Gastroesophageal sphincter (tissue), 4 donors: ENCODE measurements around the gene JCHAIN. TPM values are rescaled to one million over a fixed set of nuclear protein-coding genes. Genes with fewer than 3 reads are reported as not detected.
A peak's percentile ranks its signal among the peaks of the same experiment; 100 is the strongest.
"Not testable (repeated sequence)": the region's sequence is repeated elsewhere in the genome, so short reads cannot be mapped to it uniquely, and the experiment has no call there.

Experiments
- ATAC-seq: fragments of 150-250 bp; one replicate; pipeline ENCODE4 v1.9.1; 2016; ENCODE audit warnings: mild to moderate bottlenecking, moderate library complexity
- H3K27ac ChIP-seq, 4 donors: fragments of 200-600 bp; sonication (generic) in 3 of 4; 1 replicate in 3 of 4; 2 replicates in 1 of 4; pipeline ENCODE4 v1.5.1; 2016 to 2019
- H3K27me3 ChIP-seq: fragments of 200-600 bp; sonication (generic); one replicate; pipeline ENCODE4 v1.5.1; 2019
- H3K36me3 ChIP-seq, 2 donors: fragments of 200-600 bp; sonication (generic); one replicate each; pipeline ENCODE4 v1.5.1; 2019; ENCODE audit warnings: control low read depth in 1 of 2
- H3K4me1 ChIP-seq, 3 donors: fragments of 200-600 bp; sonication (generic); 1 replicate in 2 of 3; 2 replicates in 1 of 3; pipeline ENCODE4 v1.5.1; 2016 to 2019; ENCODE audit warnings: control low read depth in 2 of 3
- H3K4me3 ChIP-seq, 2 donors: fragments of 200-600 bp; sonication (generic); one replicate each; pipeline ENCODE4 v1.5.1; 2019; ENCODE audit warnings: mild to moderate bottlenecking in 1 of 2, moderate library complexity in 1 of 2
- H3K9me3 ChIP-seq, 3 donors: fragments of 200-600 bp; sonication (generic); one replicate each; pipeline ENCODE4 v1.5.1; 2017 to 2019; ENCODE audit warnings: control low read depth in 2 of 3
- CTCF ChIP-seq, 4 experiments: fragments of 200-600 bp in 2 of 4; fragments of 450-650 bp in 2 of 4; sonication (generic) in 1 of 4; IDR thresholded peaks; one replicate each; pipeline ENCODE4 v1.5.1; 2017 to 2019; ENCODE audit warnings: antibody characterized with exemption in 4 of 4, mild to moderate bottlenecking in 2 of 4, moderate library complexity in 2 of 4
- EP300 ChIP-seq: sonication (generic); formaldehyde crosslinking; IDR thresholded peaks from one replicate; pipeline ENCODE4 v1.6.1; 2017; ENCODE audit warnings: antibody characterized with exemption, mild to moderate bottlenecking
- POLR2A ChIP-seq, 2 donors: fragments of 450-650 bp; IDR thresholded peaks; one replicate each; pipeline ENCODE4 v1.6.1; 2017; ENCODE audit warnings: antibody characterized with exemption in 2 of 2, mild to moderate bottlenecking in 2 of 2, moderate library complexity in 1 of 2
- POLR2AphosphoS5 ChIP-seq: sonication (generic); formaldehyde crosslinking; IDR thresholded peaks from one replicate; pipeline ENCODE4 v1.6.1; 2017; ENCODE audit warnings: antibody characterized with exemption
- WGBS, 2 donors: methylation state at CpG; one replicate each; pipeline ENCODE4 v1.1.5; 2018; ENCODE audit warnings: low coverage in 1 of 2; 5-methylcytosine and 5-hydroxymethylcytosine counted together
- total RNA-seq, 4 donors: library from RNA; depleted of rRNA; stranded (reverse); fragments of >200 nt; gene quantifications; one replicate each; pipeline ENCODE4 v1.1.0, GENCODE V29; 2016

JCHAIN gene
- total RNA-seq, 4 donors from 2014 or later = 2.3 to 24.6 (median 7.8) TPM; not detected in 1

DNA sequence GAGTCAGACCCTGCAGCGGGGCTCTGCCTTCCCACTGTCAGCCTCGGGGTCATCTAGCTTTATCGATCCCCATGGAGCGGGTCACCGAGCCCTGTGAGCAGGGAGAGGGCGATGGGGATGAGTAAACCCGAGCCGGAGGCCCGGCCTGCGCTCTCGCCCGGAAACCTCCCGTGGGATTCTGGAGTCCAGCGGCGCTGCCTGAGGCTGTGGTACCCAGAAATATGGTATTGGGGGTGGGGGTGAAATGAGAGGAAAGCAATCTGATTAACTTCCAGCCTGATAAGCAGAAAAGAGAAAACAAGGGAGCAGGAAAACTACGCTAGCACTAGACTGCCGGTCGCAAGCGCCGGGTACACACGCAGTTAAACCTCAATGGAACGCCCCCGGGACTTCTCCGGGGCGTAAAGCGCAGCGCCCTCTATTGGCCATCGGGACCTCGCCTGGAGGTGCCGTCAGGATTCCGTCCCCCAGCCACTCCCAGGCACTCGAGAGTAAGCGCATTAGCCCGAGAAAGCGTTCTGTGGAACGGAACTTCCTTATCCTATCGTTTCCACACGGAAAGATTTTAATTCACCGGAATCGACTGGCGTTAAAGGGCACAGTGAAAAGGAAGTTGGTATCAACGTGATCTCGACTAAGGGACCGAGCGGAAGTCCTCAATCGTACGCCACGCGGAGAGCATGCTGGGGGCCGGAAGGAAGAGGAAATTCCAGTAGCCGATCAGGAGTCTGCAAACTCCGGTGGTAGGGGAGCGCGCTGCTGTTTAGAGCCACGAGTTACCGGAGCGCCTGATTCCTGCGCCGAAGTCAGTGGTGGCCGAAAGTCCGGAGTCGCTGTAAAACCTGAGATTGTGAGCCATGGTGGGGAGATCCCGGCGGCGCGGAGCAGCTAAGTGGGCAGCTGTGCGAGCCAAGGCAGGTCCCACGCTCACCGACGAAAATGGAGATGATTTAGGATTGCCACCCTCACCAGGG, 21.8 kb upstream of the JCHAIN start, which contains the start of gene UTP3:
UTP3 (plus strand) TSS at position 712 of the 974 bp plus-strand sequence; CDS start at position 858, 146 bp downstream.
- no peaks in the 10 kb centered on the region for H3K9me3 ChIP-seq
- peaks cover 4 to 49% (median 18%) of the 10 kb centered on the region in 3 donors for H3K4me1 ChIP-seq
- peak within 1 kb of the TSS; percentile 80 to 94 (median 92) for H3K27ac ChIP-seq
- H3K27me3 ChIP-seq = no peaks in the 10 kb centered on the region
- peak; percentile 97 for ATAC-seq
- TF ChIP-seq EP300 (no peak), POLR2A (IDR thresholded peaks at IDR 0.05) (peak; percentile 37 to 66), POLR2AphosphoS5 (peak; percentile 84), CTCF (IDR thresholded peaks at IDR 0.05) (peak; percentile 81 to 96 (median 88))
- WGBS, 2 donors = 0 to 1% methylated on average over 5 to 21 of the region's 70 CpGs
- H3K4me3 ChIP-seq = peak within 1 kb of the TSS; percentile 86 to 96
- H3K36me3 ChIP-seq = peaks cover 0 to 23% of the 10 kb centered on the region in 2 donors

- no peak for ATAC-seq
- H3K4me3 ChIP-seq = peak overlapping the region; percentile 86 to 96
- H3K36me3 ChIP-seq = peaks cover 0 to 19% of the 10 kb centered on the region in 2 donors
- H3K9me3 ChIP-seq = no peaks in the 10 kb centered on the region
- peak overlapping the region; percentile 80 to 94 (median 92) for H3K27ac ChIP-seq
- 65 to 73% methylated on average over 3 to 13 of the region's 13 CpGs for WGBS, 2 donors
- peaks cover 4 to 44% (median 18%) of the 10 kb centered on the region in 3 donors for H3K4me1 ChIP-seq
- TF ChIP-seq EP300 (no peak), POLR2A (IDR thresholded peaks at IDR 0.05) (no peak), POLR2AphosphoS5 (no peak), CTCF (IDR thresholded peaks at IDR 0.05) (no peak)
- H3K27me3 ChIP-seq = no peaks in the 10 kb centered on the region
These were observed 21.1 kb upstream of the JCHAIN start for GRCh38 chr4:70687392-70687791.

GRCh38 chr4:70682142-70682541, 15.8 kb upstream of the JCHAIN start:
- H3K27ac ChIP-seq, H3K9me3 ChIP-seq, H3K4me3 ChIP-seq, H3K4me1 ChIP-seq, H3K36me3 ChIP-seq, ATAC-seq, H3K27me3 ChIP-seq: not testable (repeated sequence)
- 60 to 71% methylated on average over 3 of the region's 3 CpGs for WGBS, 2 donors

DNA sequence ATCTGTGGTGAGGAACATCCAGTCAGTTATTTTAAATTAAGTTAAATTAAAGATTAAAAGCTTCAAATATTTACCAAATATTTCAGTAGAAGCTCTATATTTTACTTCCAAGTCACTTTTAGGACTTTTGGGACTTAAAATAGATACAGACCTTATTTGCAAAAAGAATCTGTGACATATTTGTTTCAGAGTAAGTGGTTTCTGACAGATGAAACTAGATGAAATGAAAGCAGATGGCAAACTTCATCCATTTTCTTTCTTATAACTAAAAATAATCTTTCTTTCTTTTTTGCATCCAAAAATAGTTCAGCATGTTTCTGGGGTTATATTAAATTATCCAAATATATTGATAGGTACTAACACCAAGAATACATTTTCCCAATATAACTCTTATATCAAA, 15.4 kb upstream of the JCHAIN start:
- no peak overlapping the region for H3K4me3 ChIP-seq
- no peaks in the 10 kb centered on the region for H3K9me3 ChIP-seq
- H3K4me1 ChIP-seq = no peaks in the 10 kb centered on the region
- H3K27me3 ChIP-seq = no peaks in the 10 kb centered on the region
- no peak for ATAC-seq
- TF ChIP-seq CTCF (IDR thresholded peaks at IDR 0.05) (no peak), POLR2AphosphoS5 (no peak), EP300 (no peak), POLR2A (IDR thresholded peaks at IDR 0.05) (no peak)
- no peaks in the 10 kb centered on the region for H3K36me3 ChIP-seq
- no peak overlapping the region for H3K27ac ChIP-seq

DNA sequence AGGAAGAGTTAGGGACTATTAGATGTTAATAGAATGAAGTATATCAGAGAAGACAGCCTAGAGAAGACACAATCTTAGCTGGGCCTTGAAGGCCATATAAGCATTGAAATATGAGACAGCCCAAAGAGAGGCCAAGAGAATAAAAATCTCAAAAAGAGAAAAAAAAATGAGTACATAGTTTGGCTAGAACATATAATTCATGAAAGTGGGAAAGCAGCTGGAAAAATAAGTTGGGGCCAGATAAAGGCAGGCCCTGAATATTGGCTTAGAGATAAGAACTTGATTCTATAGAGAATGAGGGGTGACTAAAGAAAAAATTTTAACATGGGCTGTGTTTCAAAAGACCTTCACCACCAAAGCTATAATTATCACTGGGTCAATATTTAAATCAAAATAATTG, 14.6 kb upstream of the JCHAIN start:
- H3K9me3 ChIP-seq = no peaks in the 10 kb centered on the region
- ATAC-seq = no peak
- H3K27ac ChIP-seq = no peak overlapping the region
- no peaks in the 10 kb centered on the region for H3K27me3 ChIP-seq
- no peaks in the 10 kb centered on the region for H3K36me3 ChIP-seq
- H3K4me1 ChIP-seq = no peaks in the 10 kb centered on the region
- TF ChIP-seq POLR2AphosphoS5 = no peak
- TF ChIP-seq CTCF (IDR thresholded peaks at IDR 0.05) = no peak
- TF ChIP-seq EP300 = no peak
- TF ChIP-seq POLR2A (IDR thresholded peaks at IDR 0.05) = no peak
- H3K4me3 ChIP-seq = no peak overlapping the region
